Muscle of back (tissue), 11 donors: ENCODE results near the gene FAM167B. TPM values are rescaled to one million over a fixed set of nuclear protein-coding genes. Genes with fewer than 3 reads are reported as not detected.
"Not testable (repeated sequence)": the region's sequence is repeated elsewhere in the genome, so short reads cannot be mapped to it uniquely, and the experiment has no call there.

Source experiments
- DNase-seq, 3 donors: peaks; one replicate each; pipeline versions ENCODE4 v3.0.0 to v3.0.0-alpha.2; 2013
- polyA plus RNA-seq, 10 donors: library from polyadenylated mRNA; unstranded; fragments of 120-200 nt; gene quantifications; one replicate each; pipeline ENCODE4 v1.2.1, GENCODE V29; 2013; ENCODE audit not compliant: insufficient read length in 10 of 10

The FAM167B gene
- polyA plus RNA-seq, 10 donors = 2.1 to 6.7 (median 3.9) TPM

- DNase-seq = no peak
Measured at GRCh38 chr1:32255072-32256071, 8.3 kb downstream of the FAM167B start.

GRCh38 chr1:32256473-32257226 lies 9.6 kb downstream of the FAM167B start:
- DNase-seq = no peak

GRCh38 chr1:32257227-32257508 lies 10.1 kb downstream of the FAM167B start:
- no peak for DNase-seq

- DNase-seq = not testable (repeated sequence)
Measured at GRCh38 chr1:32263236-32263593, 16.2 kb downstream of the FAM167B start.

- DNase-seq = no peak
Measured at GRCh38 chr1:32263744-32264143, 16.7 kb downstream of the FAM167B start.

GRCh38 chr1:32265846-32266245 lies 18.8 kb downstream of the FAM167B start:
- no peak for DNase-seq

- DNase-seq = no peak
Measured at GRCh38 chr1:32266921-32267591, 20.0 kb downstream of the FAM167B start.

GRCh38 chr1:32269744-32270143 lies 22.7 kb downstream of the FAM167B start:
- DNase-seq = no peak

GRCh38 chr1:32272557-32273390 lies 25.8 kb downstream of the FAM167B start:
- no peak for DNase-seq

GRCh38 chr1:32273391-32274208 lies 26.6 kb downstream of the FAM167B start:
- no peak for DNase-seq

- DNase-seq = no peak
Measured at GRCh38 chr1:32274646-32275340, 27.8 kb downstream of the FAM167B start.

- peak in 1 of 3 donors; percentile 32 for DNase-seq
Measured at GRCh38 chr1:32275424-32275823, 28.4 kb downstream of the FAM167B start.

- peak in 1 of 3 donors; percentile 7 for DNase-seq
Measured at GRCh38 chr1:32276032-32276782, 29.2 kb downstream of the FAM167B start.

- not testable (repeated sequence) for DNase-seq
Measured at GRCh38 chr1:32284777-32285176, 37.8 kb downstream of the FAM167B start.

- DNase-seq = no peak
Measured at GRCh38 chr1:32285658-32286057, 38.6 kb downstream of the FAM167B start.

- no peak for DNase-seq
Measured at GRCh38 chr1:32286763-32287162, 39.7 kb downstream of the FAM167B start.

GRCh38 chr1:32289256-32289655 lies 42.2 kb downstream of the FAM167B start:
- no peak for DNase-seq

- no peak for DNase-seq
Measured at GRCh38 chr1:32291145-32291707, 44.2 kb downstream of the FAM167B start.
